Pulmonary artery endothelial cell (primary cell): Measurements from ENCODE around the gene STAT1. TPM values are rescaled to one million over a fixed set of nuclear protein-coding genes. Genes with fewer than 3 reads are reported as not detected.

Source experiments
- DNase-seq: peaks from one replicate; pipeline ENCODE4 v3.0.0-alpha.2; 2011; ENCODE audit warnings: low read depth, low spot score
- total RNA-seq: library from RNA; depleted of rRNA; stranded (reverse); fragments of >200 nt; gene quantifications from 2 replicates; pipeline ENCODE4 v1.2.3, GENCODE V29; 2014

Gene STAT1
- total RNA-seq, 1 donor from 2014 or later, result 75.0 TPM

- no peak for DNase-seq
These were observed 32.2 kb downstream of the STAT1 start for GRCh38 chr2:190981733-190982132.

DNA sequence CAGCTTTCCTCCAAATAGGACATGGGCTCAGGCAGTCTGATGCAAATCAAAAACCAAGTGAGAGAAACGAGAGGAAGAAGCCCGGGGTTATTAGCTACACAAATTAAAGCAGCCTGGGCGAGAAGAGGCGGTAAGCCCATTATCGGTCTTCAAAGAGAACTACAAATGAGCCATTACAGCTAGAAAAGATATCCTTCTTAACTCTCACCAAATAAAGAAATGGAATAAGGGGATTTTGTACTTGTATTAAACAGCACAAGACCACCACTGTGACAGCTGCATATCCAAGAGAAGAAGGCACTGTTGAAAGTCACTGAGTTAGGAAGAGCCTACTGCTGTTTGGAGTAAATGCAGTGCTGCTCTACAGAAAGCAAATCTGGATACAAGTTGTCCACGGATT is 32.6 kb downstream of the STAT1 start:
- no peak for DNase-seq

DNA sequence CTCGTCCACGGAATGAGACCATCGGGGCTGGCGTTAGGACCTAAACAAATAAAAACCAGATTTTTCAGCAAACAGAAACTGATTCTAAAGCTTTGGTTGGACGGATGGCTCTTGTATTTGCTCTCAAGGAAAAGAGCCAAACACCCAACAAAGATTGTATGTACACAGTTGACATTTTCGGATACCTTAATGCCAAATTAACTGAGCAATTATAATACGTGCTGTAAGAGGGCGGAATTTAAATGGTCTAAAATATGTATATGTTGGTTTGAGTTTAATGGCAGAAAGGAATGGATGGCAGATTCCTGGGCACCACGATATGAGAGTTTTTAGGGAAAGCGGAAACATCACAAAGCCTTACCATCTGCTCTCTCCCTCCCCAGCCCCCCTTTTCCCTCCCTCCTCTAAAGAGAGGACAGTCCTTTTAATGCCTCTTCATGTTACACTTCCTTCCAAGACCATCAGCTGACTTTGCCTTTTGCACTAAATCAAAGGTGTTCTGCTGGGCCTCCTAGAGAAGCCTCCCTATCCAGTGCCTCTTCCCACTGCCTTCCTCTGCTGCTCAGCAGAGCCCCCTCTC is 33.3 kb downstream of the STAT1 start:
- DNase-seq, result no peak

- DNase-seq, result peak; percentile 98
These were observed 33.9 kb downstream of the STAT1 start for GRCh38 chr2:190979906-190980629.

GRCh38 chr2:190978389-190979053 is 35.5 kb downstream of the STAT1 start:
- peak; percentile 77 for DNase-seq

GRCh38 chr2:190977505-190977904 is 36.5 kb downstream of the STAT1 start:
- no peak for DNase-seq

- DNase-seq, result no peak
These were observed 37.5 kb downstream of the STAT1 start for GRCh38 chr2:190976521-190976920.

DNA sequence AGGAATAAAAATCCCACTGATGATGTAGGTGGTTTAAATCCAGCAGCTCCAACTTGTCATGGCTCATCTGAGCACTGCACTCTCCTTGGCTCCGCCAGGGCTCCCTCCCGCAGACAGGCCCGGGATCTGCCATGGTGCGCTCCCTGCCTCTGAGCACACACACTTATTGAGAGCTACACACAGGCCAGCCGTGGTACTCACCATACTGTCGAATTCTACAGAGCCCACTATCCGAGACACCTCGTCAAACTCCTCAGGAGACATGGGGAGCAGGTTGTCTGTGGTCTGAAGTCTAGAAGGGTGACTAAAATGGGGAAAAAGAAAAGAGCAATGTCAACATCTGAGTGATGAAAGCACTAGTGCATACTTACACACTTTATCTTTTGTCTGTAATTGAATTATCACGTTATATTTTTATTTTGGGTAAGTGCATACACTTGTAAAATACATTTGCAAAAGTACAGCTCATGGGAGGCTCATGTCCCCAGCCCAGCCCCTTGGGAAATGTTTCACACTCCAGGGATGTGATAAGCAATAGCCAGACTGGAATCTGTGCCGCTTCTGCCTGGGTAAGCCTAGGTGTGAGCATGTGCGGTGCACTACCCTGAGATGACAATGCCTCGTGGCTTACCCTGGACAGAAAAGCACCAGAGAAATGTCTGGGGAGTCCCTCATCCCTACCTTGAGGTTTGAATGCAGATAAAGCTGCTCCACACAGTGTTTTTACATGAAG is 39.2 kb downstream of the STAT1 start:
- DNase-seq, result no peak

- no peak for DNase-seq
These were observed 40.0 kb downstream of the STAT1 start for GRCh38 chr2:190973726-190974628.

GRCh38 chr2:190973262-190973661 is 40.7 kb downstream of the STAT1 start:
- DNase-seq, result no peak

DNA sequence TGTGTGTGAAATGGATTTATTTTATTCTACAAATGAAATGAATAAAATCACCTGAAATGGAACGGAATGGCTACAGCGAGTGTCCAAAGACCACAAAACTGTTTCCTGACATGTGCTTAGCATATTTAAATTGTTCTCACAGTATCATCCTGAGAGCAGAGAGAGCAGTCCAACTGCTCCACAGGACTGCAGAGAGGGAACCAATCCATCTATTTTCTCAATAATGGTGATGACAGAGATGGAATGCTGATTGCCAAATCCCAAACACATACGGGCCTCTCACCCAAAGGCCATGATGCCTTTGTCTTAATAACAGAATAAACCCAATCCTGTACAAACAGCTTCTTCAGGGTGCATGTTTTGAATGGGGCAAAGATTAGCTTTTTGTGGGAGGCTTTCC is 41.1 kb downstream of the STAT1 start:
- DNase-seq, result no peak

DNA sequence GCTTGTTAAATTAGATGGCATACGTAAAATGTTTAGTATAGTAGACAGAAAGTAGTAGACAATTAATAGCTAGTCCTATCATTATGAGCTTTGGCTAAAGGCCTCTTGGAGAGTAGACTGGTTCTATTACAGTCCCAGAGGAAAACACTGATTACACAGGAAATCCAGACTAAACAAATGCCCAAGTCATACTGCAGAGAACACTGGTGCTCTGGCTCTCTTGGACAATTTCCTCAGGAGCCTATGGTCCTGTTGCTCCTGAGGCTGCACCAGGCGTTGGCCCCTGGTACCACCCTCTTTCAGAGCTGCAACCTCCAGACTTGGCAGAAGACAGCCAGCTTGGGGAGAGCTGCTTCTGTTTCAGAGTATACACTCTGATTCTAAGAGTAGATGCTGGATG is 41.8 kb downstream of the STAT1 start:
- no peak for DNase-seq

GRCh38 chr2:190970873-190971506 is 43.0 kb downstream of the STAT1 start:
- DNase-seq, result peak; percentile 84

- DNase-seq, result no peak
These were observed 43.8 kb downstream of the STAT1 start for GRCh38 chr2:190970160-190970559.

DNA sequence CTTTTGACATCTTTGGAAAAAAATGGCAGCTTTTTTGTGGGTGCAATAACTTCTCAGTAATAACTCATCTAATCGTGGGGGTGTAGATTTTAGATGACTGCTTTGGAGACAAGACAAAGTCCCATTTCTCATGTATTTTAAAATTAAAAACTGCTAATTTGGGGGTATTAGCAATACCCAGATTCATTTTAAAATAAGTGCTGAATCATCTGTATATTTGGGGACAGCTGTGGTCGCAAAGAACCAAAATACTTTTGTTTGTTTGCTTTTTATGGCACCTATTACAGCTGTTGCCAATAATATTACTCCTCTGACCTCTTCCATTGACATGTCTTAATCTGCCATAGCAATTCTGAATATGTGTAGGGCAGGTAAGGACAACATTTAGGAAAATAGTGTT is 45.4 kb downstream of the STAT1 start:
- no peak for DNase-seq

GRCh38 chr2:190965580-190966222 is 48.3 kb downstream of the STAT1 start:
- no peak for DNase-seq

DNA sequence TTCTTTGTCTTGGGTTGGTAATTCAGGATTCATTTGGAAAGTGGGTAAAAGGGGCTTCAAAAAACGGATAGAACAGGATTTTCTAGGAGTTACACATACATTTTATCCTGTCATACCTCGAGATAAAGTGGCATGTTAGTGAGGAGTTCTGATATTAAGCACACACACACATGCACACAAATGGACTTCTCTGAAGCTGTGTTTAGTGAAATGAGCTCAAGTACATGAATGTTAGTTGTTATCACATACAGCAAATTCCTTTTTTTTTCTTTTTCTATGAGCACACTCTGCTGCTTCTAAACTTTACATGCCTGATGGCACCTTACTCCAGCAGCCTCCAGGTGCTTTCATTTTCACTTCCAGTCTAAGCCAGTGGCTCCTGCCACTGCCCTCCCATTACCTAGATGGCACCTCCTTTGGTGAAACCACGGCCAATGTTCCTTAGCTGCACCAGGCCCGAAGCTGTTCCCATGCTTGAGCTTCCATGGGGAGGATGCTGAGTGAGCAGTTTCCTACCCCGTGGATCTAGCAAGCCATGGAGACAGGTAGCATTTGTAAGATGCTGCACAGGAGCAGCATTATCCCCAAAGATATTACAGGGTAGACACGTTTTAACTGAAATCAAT is 49.7 kb downstream of the STAT1 start:
- no peak for DNase-seq

DNA sequence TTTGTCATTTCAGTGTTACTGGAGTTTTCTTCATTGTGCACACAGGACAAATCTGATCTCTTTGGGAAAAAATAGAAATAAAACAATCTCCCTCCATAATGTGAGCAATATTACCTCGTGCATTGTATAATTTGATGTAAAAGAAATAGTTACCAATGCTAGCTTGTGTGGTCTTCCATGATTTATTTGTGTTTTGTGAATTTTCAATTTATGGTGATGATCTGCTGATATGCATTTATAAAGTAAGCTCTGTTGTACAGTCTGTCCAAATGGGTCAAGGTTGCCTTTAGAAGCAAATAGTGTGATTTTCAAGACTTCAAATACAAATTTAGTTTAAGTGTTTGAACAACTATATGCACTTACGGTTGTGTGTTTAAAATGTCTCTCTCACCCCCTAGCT is 50.9 kb downstream of the STAT1 start:
- no peak for DNase-seq

- no peak for DNase-seq
These were observed 52.0 kb downstream of the STAT1 start for GRCh38 chr2:190961918-190962487.
